Caco-2 (cell line): ENCODE results near the gene SLX4IP. TPM values are rescaled to one million over a fixed set of nuclear protein-coding genes. Genes with fewer than 3 reads are reported as not detected.
A peak's percentile ranks its signal among the peaks of the same experiment; 100 is the strongest.

ENCODE experiments used
- BruUV-seq: library from RNA; stranded (reverse); fragments of 400-500 nt; replicated peaks from 2 replicates; lab custom pipeline; 2021; lab: Mats Ljungman, UMichigan
- CTCF ChIA-PET: fragments of 300-600 bp; sonication (Branson Sonifier 250); formaldehyde crosslinking; loops from one replicate; lab custom pipeline; 2022; ENCODE audit warnings: antibody characterized with exemption; lab: Charles Lee
- POLR2A ChIA-PET: fragments of 300-600 bp; sonication (Branson Sonifier 250); formaldehyde crosslinking; loops from one replicate; lab custom pipeline; 2022; ENCODE audit warnings: antibody characterized with exemption; lab: Charles Lee
- DNase-seq, 2 experiments: peaks; one replicate each; pipeline versions ENCODE4 v3.0.0 to v3.0.0-alpha.2; 2020 to 2022
- H3K27me3 ChIP-seq: replicated peaks from 2 replicates; pipeline ENCODE4 v1.6.0; 2011; ENCODE audit warnings: low read length; ENCODE audit not compliant: control insufficient read depth, insufficient read depth
- H3K36me3 ChIP-seq: 2 replicates; pipeline ENCODE4 v1.5.1; 2011; ENCODE audit warnings: low read length; ENCODE audit not compliant: control insufficient read depth, insufficient read depth
- H3K4me1 ChIP-seq: fragments of 250-450 bp; sonication (Bioruptor Pico); 2 replicates; pipeline ENCODE4 v1.5.1; 2020; ENCODE audit warnings: mild to moderate bottlenecking
- H3K4me3 ChIP-seq: 2 replicates; pipeline ENCODE4 v1.5.1; 2011; ENCODE audit warnings: low read depth, mild to moderate bottlenecking, control low read depth, low read length
- H3K9me3 ChIP-seq: fragments of 250-450 bp; sonication (Bioruptor Pico); 2 replicates; pipeline ENCODE4 v1.5.1; 2020; ENCODE audit warnings: mild to moderate bottlenecking, moderate library complexity
- H3K27ac Mint-ChIP-seq: one replicate; pipeline ENCODE4 v1.8.0; 2022; ENCODE audit warnings: mixed read lengths; ENCODE audit not compliant: unreplicated experiment
- H3K27me3 Mint-ChIP-seq: one replicate; pipeline ENCODE4 v1.8.0; 2022; ENCODE audit warnings: mixed read lengths; ENCODE audit not compliant: insufficient read depth, unreplicated experiment
- H3K36me3 Mint-ChIP-seq: one replicate; pipeline ENCODE4 v1.8.0; 2022; ENCODE audit warnings: mild to moderate bottlenecking, mixed read lengths; ENCODE audit not compliant: insufficient read depth, unreplicated experiment
- H3K4me1 Mint-ChIP-seq: one replicate; pipeline ENCODE4 v1.8.0; 2022; ENCODE audit warnings: low read depth, mixed read lengths; ENCODE audit not compliant: unreplicated experiment
- H3K4me3 Mint-ChIP-seq: one replicate; pipeline ENCODE4 v1.8.0; 2022; ENCODE audit warnings: mild to moderate bottlenecking, moderate library complexity, mixed read lengths; ENCODE audit not compliant: unreplicated experiment
- H3K9me3 Mint-ChIP-seq: one replicate; pipeline ENCODE4 v1.8.0; 2022; ENCODE audit warnings: mixed read lengths; ENCODE audit not compliant: unreplicated experiment
- CTCF ChIP-seq, 2 experiments: fragments of 200-600 bp in 1 of 2; IDR thresholded peaks; 1 replicate in 1 of 2; 2 replicates in 1 of 2; pipeline versions ENCODE4 v1.5.1 to v1.8.0; 2011 to 2022; ENCODE audit warnings: antibody characterized with exemption in 1 of 2, control low read depth in 1 of 2, inconsistent platforms in 1 of 2, low read depth in 1 of 2, low read length in 1 of 2, mild to moderate bottlenecking in 1 of 2, moderate library complexity in 1 of 2; ENCODE audit not compliant: insufficient read depth in 1 of 2, severe bottlenecking in 1 of 2, unreplicated experiment in 1 of 2
- intact Hi-C: fragments of 100-400 bp; cut with micrococcal nuclease; formaldehyde crosslinking; loops from one replicate; pipeline ENCODE4 v1.10.0; 2022; ENCODE audit not compliant: unreplicated experiment
- total RNA-seq: library from RNA; stranded (reverse); gene quantifications from 2 replicates; pipeline ENCODE4 v1.2.3, GENCODE V29; 2022

The SLX4IP gene
- total RNA-seq, 1 experiment from 2014 or later = 8.5 TPM

- no peak for TF ChIP-seq CTCF (IDR thresholded peaks at IDR 0.05; ENCODE audit: insufficient read depth in 1 of 2, low read depth in 1 of 2, low read length in 1 of 2, severe bottlenecking in 1 of 2, unreplicated experiment in 1 of 2)
- H3K9me3 Mint-ChIP-seq = no peaks in the 10 kb centered on the region
- H3K36me3 Mint-ChIP-seq = no peaks in the 10 kb centered on the region
- peaks cover 2% of the 10 kb centered on the region; the same call in 1 of the 2 replicates for H3K36me3 ChIP-seq
- no peaks in the 10 kb centered on the region for H3K9me3 ChIP-seq
- DNase-seq = no peak
- H3K27me3 ChIP-seq = no peaks in the 10 kb centered on the region
- no peak overlapping the region for H3K4me3 ChIP-seq
- no peak overlapping the region for H3K4me3 Mint-ChIP-seq
- intact Hi-C loops = no loop called here
- H3K4me1 Mint-ChIP-seq = peaks cover 8% of the 10 kb centered on the region
- H3K4me1 ChIP-seq = peaks cover 18% of the 10 kb centered on the region
- H3K27ac Mint-ChIP-seq = peak overlapping the region; percentile 42
- ChIA-PET CTCF (no interaction called here), POLR2A (no interaction called here)
- no TSS peak for BruUV-seq
- H3K27me3 Mint-ChIP-seq = no peaks in the 10 kb centered on the region
Observed at GRCh38 chr20:10571313-10571815, 136.3 kb downstream of the SLX4IP start.

- Histone ChIP-seq H3K4me1 (peaks cover 5% of the 10 kb centered on the region; the same call in 1 of the 2 replicates), H3K4me3 (no peak overlapping the region), H3K9me3 (no peaks in the 10 kb centered on the region), H3K36me3 (peaks cover 2% of the 10 kb centered on the region; the same call in 1 of the 2 replicates), H3K27me3 (no peaks in the 10 kb centered on the region)
- intact Hi-C loops = no loop called here
- CTCF ChIA-PET = no interaction called here
- Mint-ChIP-seq H3K27ac (no peak overlapping the region), H3K4me3 (no peak overlapping the region), H3K4me1 (peaks cover 6% of the 10 kb centered on the region), H3K9me3 (no peaks in the 10 kb centered on the region), H3K27me3 (no peaks in the 10 kb centered on the region), H3K36me3 (no peaks in the 10 kb centered on the region)
- no TSS peak for BruUV-seq
- TF ChIP-seq CTCF (IDR thresholded peaks at IDR 0.05; ENCODE audit: insufficient read depth in 1 of 2, low read depth in 1 of 2, low read length in 1 of 2, severe bottlenecking in 1 of 2, unreplicated experiment in 1 of 2) = no peak
- DNase-seq = no peak
- POLR2A ChIA-PET = no interaction called here
Observed at GRCh38 chr20:10572853-10573252, 137.7 kb downstream of the SLX4IP start.

- CTCF ChIA-PET = no interaction called here
Observed at GRCh38 chr20:10573273-10573950, 138.3 kb downstream of the SLX4IP start.

More at GRCh38 chr20:10573273-10573950, 138.3 kb downstream of the SLX4IP start:
- peaks cover 6% of the 10 kb centered on the region for H3K4me1 Mint-ChIP-seq
- H3K9me3 ChIP-seq = no peaks in the 10 kb centered on the region
- no peaks in the 10 kb centered on the region for H3K27me3 ChIP-seq
- POLR2A ChIA-PET = no interaction called here
- H3K4me3 ChIP-seq = no peak overlapping the region
- no peaks in the 10 kb centered on the region for H3K4me1 ChIP-seq
- H3K27ac Mint-ChIP-seq = no peak overlapping the region
- H3K36me3 ChIP-seq = peaks cover 2% of the 10 kb centered on the region; the same call in 1 of the 2 replicates
- no TSS peak for BruUV-seq
- H3K9me3 Mint-ChIP-seq = no peaks in the 10 kb centered on the region
- no peak for DNase-seq
- intact Hi-C loops = no loop called here
- H3K4me3 Mint-ChIP-seq = no peak overlapping the region
- TF ChIP-seq CTCF (IDR thresholded peaks at IDR 0.05; ENCODE audit: insufficient read depth in 1 of 2, low read depth in 1 of 2, low read length in 1 of 2, severe bottlenecking in 1 of 2, unreplicated experiment in 1 of 2) = no peak
- no peaks in the 10 kb centered on the region for H3K36me3 Mint-ChIP-seq
- no peaks in the 10 kb centered on the region for H3K27me3 Mint-ChIP-seq
